ENCODE results near the gene TXNDC11.

Gene TXNDC11

GRCh38 chr16:11660565-11660964, 82.1 kb downstream of the TXNDC11 start:
- DNase-seq (ENCODE audit: low read depth), result no peak
- no peak for TF ChIP-seq CTCF (IDR thresholded peaks at IDR 0.05; ENCODE audit: control insufficient read depth, extremely low read depth, insufficient read depth)
- H3K4me3 ChIP-seq (ENCODE audit: low read depth, low read length), result no peak overlapping the region

GRCh38 chr16:11658896-11659708, 83.6 kb downstream of the TXNDC11 start:
- DNase-seq (ENCODE audit: low read depth), result no peak

GRCh38 chr16:11657556-11657955, 85.1 kb downstream of the TXNDC11 start:
- no peak overlapping the region for H3K4me3 ChIP-seq (ENCODE audit: low read depth, low read length)
- DNase-seq (ENCODE audit: low read depth), result no peak
- TF ChIP-seq CTCF (IDR thresholded peaks at IDR 0.05; ENCODE audit: control insufficient read depth, extremely low read depth, insufficient read depth), result no peak

More at GRCh38 chr16:11658896-11659708, 83.6 kb downstream of the TXNDC11 start:
- no peak for TF ChIP-seq CTCF (IDR thresholded peaks at IDR 0.05; ENCODE audit: control insufficient read depth, extremely low read depth, insufficient read depth)
- H3K4me3 ChIP-seq (ENCODE audit: low read depth, low read length), result no peak overlapping the region

- TF ChIP-seq CTCF (IDR thresholded peaks at IDR 0.05; ENCODE audit: control insufficient read depth, extremely low read depth, insufficient read depth), result no peak
- DNase-seq (ENCODE audit: low read depth), result no peak
- no peak overlapping the region for H3K4me3 ChIP-seq (ENCODE audit: low read depth, low read length)
Measured at GRCh38 chr16:11655655-11656054, 87.0 kb downstream of the TXNDC11 start.

GRCh38 chr16:11651796-11652195, 90.9 kb downstream of the TXNDC11 start:
- TF ChIP-seq CTCF (IDR thresholded peaks at IDR 0.05; ENCODE audit: control insufficient read depth, extremely low read depth, insufficient read depth), result no peak
- no peak overlapping the region for H3K4me3 ChIP-seq (ENCODE audit: low read depth, low read length)
- DNase-seq (ENCODE audit: low read depth), result no peak

- H3K4me3 ChIP-seq (ENCODE audit: low read depth, low read length), result no peak overlapping the region
- DNase-seq (ENCODE audit: low read depth), result no peak
- TF ChIP-seq CTCF (IDR thresholded peaks at IDR 0.05; ENCODE audit: control insufficient read depth, extremely low read depth, insufficient read depth), result no peak
Measured at GRCh38 chr16:11650641-11651591, 91.7 kb downstream of the TXNDC11 start.
